Body of pancreas (tissue), 4 donors: Measurements from ENCODE around the gene MAD1L1.

Source experiments
- POLR2A ChIP-seq, 3 donors: fragments of 450-650 bp; IDR thresholded peaks; one replicate each; pipeline ENCODE4 v1.6.1; 2016; ENCODE audit warnings: antibody characterized with exemption in 3 of 3, mild to moderate bottlenecking in 2 of 3
- TF ChIP-seq, protein P1 (sequence below), 7 experiments: fragments of 450-650 bp in 4 of 7; fragments of 200-600 bp in 3 of 7; sonication (generic) in 3 of 7; IDR thresholded peaks; one replicate each; pipeline ENCODE4 v1.5.1; 2016 to 2019; ENCODE audit warnings: antibody characterized with exemption in 7 of 7

- TF ChIP-seq, protein P1, sequence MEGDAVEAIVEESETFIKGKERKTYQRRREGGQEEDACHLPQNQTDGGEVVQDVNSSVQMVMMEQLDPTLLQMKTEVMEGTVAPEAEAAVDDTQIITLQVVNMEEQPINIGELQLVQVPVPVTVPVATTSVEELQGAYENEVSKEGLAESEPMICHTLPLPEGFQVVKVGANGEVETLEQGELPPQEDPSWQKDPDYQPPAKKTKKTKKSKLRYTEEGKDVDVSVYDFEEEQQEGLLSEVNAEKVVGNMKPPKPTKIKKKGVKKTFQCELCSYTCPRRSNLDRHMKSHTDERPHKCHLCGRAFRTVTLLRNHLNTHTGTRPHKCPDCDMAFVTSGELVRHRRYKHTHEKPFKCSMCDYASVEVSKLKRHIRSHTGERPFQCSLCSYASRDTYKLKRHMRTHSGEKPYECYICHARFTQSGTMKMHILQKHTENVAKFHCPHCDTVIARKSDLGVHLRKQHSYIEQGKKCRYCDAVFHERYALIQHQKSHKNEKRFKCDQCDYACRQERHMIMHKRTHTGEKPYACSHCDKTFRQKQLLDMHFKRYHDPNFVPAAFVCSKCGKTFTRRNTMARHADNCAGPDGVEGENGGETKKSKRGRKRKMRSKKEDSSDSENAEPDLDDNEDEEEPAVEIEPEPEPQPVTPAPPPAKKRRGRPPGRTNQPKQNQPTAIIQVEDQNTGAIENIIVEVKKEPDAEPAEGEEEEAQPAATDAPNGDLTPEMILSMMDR (IDR thresholded peaks at IDR 0.05), result no peak
- TF ChIP-seq POLR2A (IDR thresholded peaks at IDR 0.05), result no peak
Measured at GRCh38 chr7:2128601-2129322, 104.0 kb downstream of the MAD1L1 start.
